Thoracic aorta (tissue), 2 donors: ENCODE data around the gene OGDH. TPM values are rescaled to one million over a fixed set of nuclear protein-coding genes. Genes with fewer than 3 reads are reported as not detected.

ENCODE experiments used
- ATAC-seq: fragments of 150-250 bp; one replicate; pipeline ENCODE4 v1.8.0; 2017; ENCODE audit warnings: low read depth; ENCODE audit not compliant: insufficient number of reproducible peaks, low FRiP score
- DNase-seq: peaks from one replicate; pipeline ENCODE4 v3.0.0-alpha.2; 2020; ENCODE audit warnings: low spot score
- H3K27ac ChIP-seq, 2 donors: fragments of 200-600 bp; sonication (generic); 1 replicate in 1 of 2; 2 replicates in 1 of 2; pipeline ENCODE4 v1.5.1; 2016; ENCODE audit warnings: mild to moderate bottlenecking in 2 of 2, moderate library complexity in 2 of 2
- H3K27me3 ChIP-seq: fragments of 200-600 bp; sonication (generic); replicated peaks from 2 replicates; pipeline ENCODE4 v1.6.0; 2016; ENCODE audit warnings: mild to moderate bottlenecking; ENCODE audit not compliant: insufficient read depth
- H3K36me3 ChIP-seq: fragments of 200-600 bp; sonication (generic); one replicate; pipeline ENCODE4 v1.5.1; 2016
- H3K4me1 ChIP-seq, 2 donors: fragments of 200-600 bp; sonication (generic); 1 replicate in 1 of 2; 2 replicates in 1 of 2; pipeline versions ENCODE4 v1.5.1 to v1.6.0; 2016; ENCODE audit warnings: low read depth in 2 of 2, mild to moderate bottlenecking in 1 of 2; ENCODE audit not compliant: control insufficient read depth in 1 of 2
- H3K4me3 ChIP-seq: fragments of 200-600 bp; sonication (generic); 2 replicates; pipeline ENCODE4 v1.5.1; 2016; ENCODE audit warnings: mild to moderate bottlenecking
- H3K9me3 ChIP-seq: fragments of 200-600 bp; sonication (generic); 2 replicates; pipeline ENCODE4 v1.5.1; 2016
- total RNA-seq, 2 donors: library from RNA; depleted of rRNA; stranded (reverse); fragments of >200 nt; gene quantifications; one replicate each; pipeline versions ENCODE4 v1.1.0 to v1.2.3, GENCODE V29; 2016
- TF ChIP-seq, protein P1 (sequence below): fragments of 200-600 bp; sonication (generic); IDR thresholded peaks from one replicate; pipeline ENCODE4 v1.5.1; 2019; ENCODE audit warnings: antibody characterized with exemption

The OGDH gene
- total RNA-seq, 2 donors from 2014 or later: 80.8 to 99.2 TPM

- DNase-seq: no peak
Measured at GRCh38 chr7:44607141-44608068, 978 bp downstream of the OGDH start.

GRCh38 chr7:44608916-44609648 lies 2.7 kb downstream of the OGDH start:
- no peak for ATAC-seq
- no peaks in the 10 kb centered on the region for H3K9me3 ChIP-seq
- no peak for DNase-seq
- peaks cover 13 to 22% of the 10 kb centered on the region in 2 donors for H3K4me1 ChIP-seq
- H3K27ac ChIP-seq: no peak overlapping the region
- no peak overlapping the region for H3K4me3 ChIP-seq
- TF ChIP-seq, protein P1, sequence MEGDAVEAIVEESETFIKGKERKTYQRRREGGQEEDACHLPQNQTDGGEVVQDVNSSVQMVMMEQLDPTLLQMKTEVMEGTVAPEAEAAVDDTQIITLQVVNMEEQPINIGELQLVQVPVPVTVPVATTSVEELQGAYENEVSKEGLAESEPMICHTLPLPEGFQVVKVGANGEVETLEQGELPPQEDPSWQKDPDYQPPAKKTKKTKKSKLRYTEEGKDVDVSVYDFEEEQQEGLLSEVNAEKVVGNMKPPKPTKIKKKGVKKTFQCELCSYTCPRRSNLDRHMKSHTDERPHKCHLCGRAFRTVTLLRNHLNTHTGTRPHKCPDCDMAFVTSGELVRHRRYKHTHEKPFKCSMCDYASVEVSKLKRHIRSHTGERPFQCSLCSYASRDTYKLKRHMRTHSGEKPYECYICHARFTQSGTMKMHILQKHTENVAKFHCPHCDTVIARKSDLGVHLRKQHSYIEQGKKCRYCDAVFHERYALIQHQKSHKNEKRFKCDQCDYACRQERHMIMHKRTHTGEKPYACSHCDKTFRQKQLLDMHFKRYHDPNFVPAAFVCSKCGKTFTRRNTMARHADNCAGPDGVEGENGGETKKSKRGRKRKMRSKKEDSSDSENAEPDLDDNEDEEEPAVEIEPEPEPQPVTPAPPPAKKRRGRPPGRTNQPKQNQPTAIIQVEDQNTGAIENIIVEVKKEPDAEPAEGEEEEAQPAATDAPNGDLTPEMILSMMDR: no peak
- no peaks in the 10 kb centered on the region for H3K27me3 ChIP-seq
- H3K36me3 ChIP-seq: no peaks in the 10 kb centered on the region

More at GRCh38 chr7:44607141-44608068, 978 bp downstream of the OGDH start:
- H3K4me3 ChIP-seq: peak overlapping the region; percentile 100
- TF ChIP-seq, protein P1: no peak
- H3K36me3 ChIP-seq: no peaks in the 10 kb centered on the region
- no peaks in the 10 kb centered on the region for H3K9me3 ChIP-seq
- H3K27ac ChIP-seq: peak overlapping the region; percentile 99 to 100
- peaks cover 13 to 22% of the 10 kb centered on the region in 2 donors for H3K4me1 ChIP-seq
- H3K27me3 ChIP-seq: no peaks in the 10 kb centered on the region
- no peak for ATAC-seq

DNA sequence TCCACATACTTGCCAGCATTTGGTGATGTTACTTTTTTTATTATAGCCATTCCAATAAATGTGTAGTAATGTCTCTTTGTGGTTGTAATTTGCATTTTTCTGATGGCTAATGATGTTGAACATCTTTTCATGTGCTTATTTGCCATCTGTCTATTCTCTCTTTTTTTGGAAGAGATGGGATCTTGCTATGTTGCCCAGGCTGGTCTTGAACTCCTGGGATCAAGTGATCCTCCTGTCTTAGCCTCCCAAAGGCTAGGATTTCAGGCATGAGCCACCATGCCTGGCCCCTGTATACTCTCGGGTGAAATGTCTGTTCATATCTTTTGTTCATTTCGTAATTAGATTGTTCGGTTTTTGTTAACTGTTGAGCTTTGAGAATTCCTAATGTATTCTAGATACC lies 3.4 kb downstream of the OGDH start:
- Histone ChIP-seq H3K27ac (no peak overlapping the region), H3K4me3 (no peak overlapping the region), H3K4me1 (peaks cover 16 to 22% of the 10 kb centered on the region in 2 donors), H3K27me3 (no peaks in the 10 kb centered on the region), H3K36me3 (no peaks in the 10 kb centered on the region), H3K9me3 (no peaks in the 10 kb centered on the region)
- DNase-seq (no peak), ATAC-seq (no peak)
- TF ChIP-seq, protein P1: no peak

- no peaks in the 10 kb centered on the region for H3K9me3 ChIP-seq
- no peaks in the 10 kb centered on the region for H3K36me3 ChIP-seq
- H3K4me3 ChIP-seq: no peak overlapping the region
- H3K4me1 ChIP-seq: peaks cover 9% of the 10 kb centered on the region in 2 donors
- no peak overlapping the region for H3K27ac ChIP-seq
- H3K27me3 ChIP-seq: no peaks in the 10 kb centered on the region
- TF ChIP-seq, protein P1: no peak
- no peak for ATAC-seq
- DNase-seq: no peak
Measured at GRCh38 chr7:44615149-44615611, 8.8 kb downstream of the OGDH start.

DNA sequence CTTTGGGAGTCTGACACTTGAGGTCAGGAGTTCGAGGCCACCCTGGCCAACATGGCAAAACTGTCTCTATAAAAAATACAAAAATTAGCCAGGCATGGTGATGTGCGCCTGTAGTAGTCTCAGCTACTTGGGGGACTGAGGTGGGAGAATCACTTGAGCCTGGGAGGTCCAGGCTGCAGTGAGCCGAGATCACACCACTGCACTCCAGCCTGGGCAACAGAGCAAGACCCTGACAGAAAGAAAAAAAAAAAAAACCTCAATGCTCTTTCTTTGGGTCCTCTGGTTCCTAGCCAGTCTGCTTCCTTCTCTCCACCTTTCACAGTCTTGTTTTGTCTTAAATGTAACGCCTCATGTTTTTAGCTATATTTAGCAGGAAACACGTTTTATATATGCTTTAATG lies 9.4 kb downstream of the OGDH start:
- no peak overlapping the region for H3K27ac ChIP-seq
- no peaks in the 10 kb centered on the region for H3K9me3 ChIP-seq
- H3K4me1 ChIP-seq: peaks cover 9 to 12% of the 10 kb centered on the region in 2 donors
- no peaks in the 10 kb centered on the region for H3K36me3 ChIP-seq
- DNase-seq (no peak), ATAC-seq (no peak)
- TF ChIP-seq, protein P1: no peak
- H3K27me3 ChIP-seq: no peaks in the 10 kb centered on the region
- no peak overlapping the region for H3K4me3 ChIP-seq
